IMR-90 (cell line): ENCODE data around the gene DNAH17.

Experiments
- CTCF ChIP-seq: conservative IDR thresholded peaks from 2 replicates; pipeline ENCODE4 v1.5.1; 2012; ENCODE audit warnings: mild to moderate bottlenecking, low read depth, low read length, improper control_type of control experiment
- ELK1 ChIP-seq: fragments of 150-350 bp; IDR thresholded peaks from 2 replicates; pipeline ENCODE4 v1.6.1; 2016; ENCODE audit warnings: low read depth, mild to moderate bottlenecking, low read length, moderate library complexity, borderline replicate concordance
- FOS ChIP-seq: fragments of 150-350 bp; IDR thresholded peaks from 2 replicates; pipeline ENCODE4 v1.6.1; 2016; ENCODE audit warnings: low read depth, low read length
- POLR2A ChIP-seq: IDR thresholded peaks from 2 replicates; pipeline ENCODE4 v1.6.1; 2012; ENCODE audit warnings: mild to moderate bottlenecking, low read depth, low read length
- RFX5 ChIP-seq: IDR thresholded peaks from 2 replicates; pipeline ENCODE4 v1.8.0; 2012; ENCODE audit warnings: low read depth, mild to moderate bottlenecking, low read length, moderate library complexity
- SMC3 ChIP-seq: fragments of 150-350 bp; IDR thresholded peaks from 2 replicates; pipeline ENCODE4 v1.6.1; 2016; ENCODE audit warnings: low read depth, mild to moderate bottlenecking, antibody characterized with exemption, low read length, moderate library complexity
- USF2 ChIP-seq: fragments of 150-350 bp; IDR thresholded peaks from 2 replicates; pipeline ENCODE4 v1.6.1; 2017; ENCODE audit warnings: mild to moderate bottlenecking, antibody characterized with exemption, low read length, low read depth

GRCh38 chr17:78575899-78576298, 1.3 kb downstream of the DNAH17 start:
- no peak for TF ChIP-seq CTCF
- TF ChIP-seq SMC3 = no peak
- TF ChIP-seq RFX5 = no peak
- TF ChIP-seq ELK1 = no peak
- TF ChIP-seq USF2 = no peak
- no peak for TF ChIP-seq FOS
- no peak for TF ChIP-seq POLR2A
